Prostate gland (tissue), 2 donors: ENCODE results near the gene OPRM1.

Experiments
- POLR2A ChIP-seq: fragments of 450-650 bp; IDR thresholded peaks from one replicate; pipeline ENCODE4 v1.6.1; 2016; ENCODE audit warnings: antibody characterized with exemption, mild to moderate bottlenecking
- TF ChIP-seq, protein P1 (sequence below), 4 experiments: fragments of 200-600 bp in 2 of 4; fragments of 450-650 bp in 2 of 4; sonication (generic) in 2 of 4; IDR thresholded peaks; 1 replicate in 3 of 4; 2 replicates in 1 of 4; pipeline ENCODE4 v1.5.1; 2016 to 2019; ENCODE audit warnings: antibody characterized with exemption in 4 of 4, mild to moderate bottlenecking in 2 of 4, moderate library complexity in 2 of 4

DNA sequence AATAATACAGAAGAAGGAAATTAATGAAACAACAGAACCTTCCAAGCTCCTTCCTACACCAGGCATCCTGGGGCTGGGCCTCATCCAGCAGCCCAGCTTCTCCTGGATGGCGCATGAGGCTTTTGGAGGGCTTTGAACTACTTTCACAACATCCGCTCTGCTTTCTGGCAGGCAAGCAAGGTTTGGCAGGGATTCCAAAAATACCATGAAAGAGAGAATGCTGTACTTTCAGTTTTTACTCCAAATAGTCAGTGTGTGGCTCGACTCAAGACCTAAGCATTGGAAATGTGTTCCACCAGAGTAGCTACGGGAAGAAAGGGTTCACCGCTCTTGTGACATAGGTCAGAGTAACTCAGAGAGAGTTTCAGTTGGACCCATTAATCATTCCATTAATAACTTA lies 125.4 kb downstream of the OPRM1 start:
- TF ChIP-seq POLR2A = no peak
- TF ChIP-seq, protein P1, sequence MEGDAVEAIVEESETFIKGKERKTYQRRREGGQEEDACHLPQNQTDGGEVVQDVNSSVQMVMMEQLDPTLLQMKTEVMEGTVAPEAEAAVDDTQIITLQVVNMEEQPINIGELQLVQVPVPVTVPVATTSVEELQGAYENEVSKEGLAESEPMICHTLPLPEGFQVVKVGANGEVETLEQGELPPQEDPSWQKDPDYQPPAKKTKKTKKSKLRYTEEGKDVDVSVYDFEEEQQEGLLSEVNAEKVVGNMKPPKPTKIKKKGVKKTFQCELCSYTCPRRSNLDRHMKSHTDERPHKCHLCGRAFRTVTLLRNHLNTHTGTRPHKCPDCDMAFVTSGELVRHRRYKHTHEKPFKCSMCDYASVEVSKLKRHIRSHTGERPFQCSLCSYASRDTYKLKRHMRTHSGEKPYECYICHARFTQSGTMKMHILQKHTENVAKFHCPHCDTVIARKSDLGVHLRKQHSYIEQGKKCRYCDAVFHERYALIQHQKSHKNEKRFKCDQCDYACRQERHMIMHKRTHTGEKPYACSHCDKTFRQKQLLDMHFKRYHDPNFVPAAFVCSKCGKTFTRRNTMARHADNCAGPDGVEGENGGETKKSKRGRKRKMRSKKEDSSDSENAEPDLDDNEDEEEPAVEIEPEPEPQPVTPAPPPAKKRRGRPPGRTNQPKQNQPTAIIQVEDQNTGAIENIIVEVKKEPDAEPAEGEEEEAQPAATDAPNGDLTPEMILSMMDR (IDR thresholded peaks at IDR 0.05) = no peak
